ENCODE measurements around the gene NADK. TPM values are rescaled to one million over a fixed set of nuclear protein-coding genes. Genes with fewer than 3 reads are reported as not detected.
A peak's percentile ranks its signal among the peaks of the same experiment; 100 is the strongest.

The NADK gene
- total and polyA plus RNA-seq, 2 of the 13 experiments (the other 11 are each of a cell fraction or from before 2014, with no cell fraction given): 56.6 to 60.1 TPM

GRCh38 chr1:1782399-1783221 lies 4.3 kb upstream of the NADK start (continued):
- TF ChIP-seq ZNF251 (CRISPR knock-in tag; IDR thresholded peaks at IDR 0.05) (no peak), TFDP2 (CRISPR knock-in tag; IDR thresholded peaks at IDR 0.05) (peak; percentile 19; the same call in 1 of the 2 replicates), ZNF563 (CRISPR knock-in tag; IDR thresholded peaks at IDR 0.05) (no peak), NFRKB (IDR thresholded peaks at IDR 0.05) (no peak), ZNF619 (CRISPR knock-in tag; IDR thresholded peaks at IDR 0.05) (no peak), ZNF10 (CRISPR knock-in tag; IDR thresholded peaks at IDR 0.05; ENCODE audit: borderline replicate concordance, low read depth) (no peak), ZNF274 (CRISPR knock-in tag; IDR thresholded peaks at IDR 0.05) (0 out of 2 replicates have a peak, but pooled peaks have one; percentile 75), ZNF431 (CRISPR knock-in tag; IDR thresholded peaks at IDR 0.05; ENCODE audit: borderline replicate concordance, low read depth) (no peak; the same call in 1 of the 2 replicates), ZSCAN20 (CRISPR knock-in tag; IDR thresholded peaks at IDR 0.05; ENCODE audit: borderline replicate concordance) (peak; percentile 48; the same call in 1 of the 2 replicates), PCBP1 (IDR thresholded peaks at IDR 0.05; ENCODE audit: borderline replicate concordance, low read depth, low read length) (no peak), ZNF30 (CRISPR knock-in tag; IDR thresholded peaks at IDR 0.05) (no peak), NRL (CRISPR knock-in tag; IDR thresholded peaks at IDR 0.05; ENCODE audit: borderline replicate concordance) (no peak; the same call in none of the 2 replicates), BHLHE40 (IDR thresholded peaks at IDR 0.05; ENCODE audit: low read length) (no peak), MAFF (IDR thresholded peaks at IDR 0.05; ENCODE audit: low read depth, low read length) (no peak), ARHGAP35 (CRISPR knock-in tag; IDR thresholded peaks at IDR 0.05; ENCODE audit: borderline replicate concordance) (peak; percentile 16; the same call in 1 of the 2 replicates), ZNF713 (CRISPR knock-in tag; IDR thresholded peaks at IDR 0.05) (no peak), KLF12 (CRISPR knock-in tag; IDR thresholded peaks at IDR 0.05; ENCODE audit: borderline replicate concordance) (peak; percentile 47; the same call in 1 of the 2 replicates), CHD2 (IDR thresholded peaks at IDR 0.05; ENCODE audit: low read depth, low read length) (no peak), EED (CRISPR knock-in tag; IDR thresholded peaks at IDR 0.05) (no peak), ZFP41 (CRISPR knock-in tag; IDR thresholded peaks at IDR 0.05; ENCODE audit: borderline replicate concordance) (no peak), MTERF4 (CRISPR knock-in tag; IDR thresholded peaks at IDR 0.05) (peak; percentile 15; the same call in 1 of the 2 replicates), ZNF225 (CRISPR knock-in tag; IDR thresholded peaks at IDR 0.05) (no peak; the same call in 1 of the 2 replicates), HIC2 (CRISPR knock-in tag; IDR thresholded peaks at IDR 0.05; ENCODE audit: low read depth) (no peak), ZNF83 (CRISPR knock-in tag; IDR thresholded peaks at IDR 0.05; ENCODE audit: borderline replicate concordance) (no peak)

Measured in HepG2 (cell line).